Loucy (cell line): ENCODE measurements around the gene SLC22A4.

Experiments used
- H2AFZ ChIP-seq: fragments of 200-600 bp; sonication (generic); 2 replicates; pipeline ENCODE4 v1.6.0; 2016; ENCODE audit warnings: antibody characterized with exemption, mild to moderate bottlenecking, low read length, moderate library complexity
- H3F3A ChIP-seq: fragments of 200-600 bp; 2 replicates; pipeline ENCODE4 v1.6.0; 2016; ENCODE audit warnings: antibody characterized with exemption, low read depth, mild to moderate bottlenecking
- H3K27me3 ChIP-seq: fragments of 200-600 bp; sonication (generic); 2 replicates; pipeline ENCODE4 v1.6.1; 2014; ENCODE audit warnings: low read length, mild to moderate bottlenecking; ENCODE audit not compliant: insufficient read depth, poor library complexity, severe bottlenecking
- H3K36me3 ChIP-seq: fragments of 200-600 bp; sonication (generic); 2 replicates; pipeline ENCODE4 v1.6.1; 2016; ENCODE audit warnings: low read length; ENCODE audit not compliant: insufficient read depth
- H3K4me1 ChIP-seq: fragments of 200-600 bp; sonication (generic); 2 replicates; pipeline ENCODE4 v1.5.1; 2014; ENCODE audit warnings: low read length, mild to moderate bottlenecking; ENCODE audit not compliant: insufficient read depth, poor library complexity, severe bottlenecking
- H3K4me2 ChIP-seq: fragments of 200-600 bp; sonication (generic); 2 replicates; pipeline ENCODE4 v1.6.0; 2014; ENCODE audit warnings: antibody characterized with exemption, low read length, low read depth, mild to moderate bottlenecking; ENCODE audit not compliant: poor library complexity, severe bottlenecking
- H3K4me3 ChIP-seq: fragments of 200-600 bp; sonication (generic); 2 replicates; pipeline ENCODE4 v1.5.1; 2014; ENCODE audit warnings: low read length, mild to moderate bottlenecking, mixed read lengths; ENCODE audit not compliant: poor library complexity, severe bottlenecking
- H3K79me2 ChIP-seq: fragments of 200-600 bp; sonication (generic); 2 replicates; pipeline ENCODE4 v1.6.1; 2014; ENCODE audit warnings: low read length; ENCODE audit not compliant: insufficient read depth
- H3K9ac ChIP-seq: fragments of 200-600 bp; sonication (generic); 2 replicates; pipeline ENCODE4 v1.6.0; 2014; ENCODE audit warnings: mild to moderate bottlenecking, low read depth, low read length, moderate library complexity; ENCODE audit not compliant: poor library complexity, severe bottlenecking
- H3K9me2 ChIP-seq: fragments of 200-600 bp; sonication (generic); replicated peaks from 2 replicates; pipeline ENCODE4 v1.6.1; 2016; ENCODE audit warnings: low read depth, low read length, mixed read lengths
- H3K9me3 ChIP-seq: fragments of 200-600 bp; sonication (generic); 2 replicates; pipeline ENCODE4 v1.6.1; 2014; ENCODE audit warnings: mild to moderate bottlenecking, antibody characterized with exemption, low read length, low read depth; ENCODE audit not compliant: insufficient read depth
- H4K20me1 ChIP-seq: fragments of 200-600 bp; sonication (generic); 2 replicates; pipeline ENCODE4 v1.6.0; 2014; ENCODE audit warnings: antibody characterized with exemption, low read length, mild to moderate bottlenecking; ENCODE audit not compliant: insufficient read depth, poor library complexity, severe bottlenecking
- EZH2phosphoT487 ChIP-seq: fragments of 200-600 bp; IDR thresholded peaks from 2 replicates; pipeline ENCODE4 v1.6.1; 2018; ENCODE audit warnings: antibody characterized with exemption, mild to moderate bottlenecking, moderate library complexity, borderline replicate concordance
- TF ChIP-seq, protein P1 (sequence below): fragments of 200-600 bp; sonication (generic); conservative IDR thresholded peaks from 2 replicates; pipeline ENCODE4 v1.5.1; 2014; ENCODE audit warnings: mild to moderate bottlenecking, antibody characterized with exemption, low read length

Gene SLC22A4

DNA sequence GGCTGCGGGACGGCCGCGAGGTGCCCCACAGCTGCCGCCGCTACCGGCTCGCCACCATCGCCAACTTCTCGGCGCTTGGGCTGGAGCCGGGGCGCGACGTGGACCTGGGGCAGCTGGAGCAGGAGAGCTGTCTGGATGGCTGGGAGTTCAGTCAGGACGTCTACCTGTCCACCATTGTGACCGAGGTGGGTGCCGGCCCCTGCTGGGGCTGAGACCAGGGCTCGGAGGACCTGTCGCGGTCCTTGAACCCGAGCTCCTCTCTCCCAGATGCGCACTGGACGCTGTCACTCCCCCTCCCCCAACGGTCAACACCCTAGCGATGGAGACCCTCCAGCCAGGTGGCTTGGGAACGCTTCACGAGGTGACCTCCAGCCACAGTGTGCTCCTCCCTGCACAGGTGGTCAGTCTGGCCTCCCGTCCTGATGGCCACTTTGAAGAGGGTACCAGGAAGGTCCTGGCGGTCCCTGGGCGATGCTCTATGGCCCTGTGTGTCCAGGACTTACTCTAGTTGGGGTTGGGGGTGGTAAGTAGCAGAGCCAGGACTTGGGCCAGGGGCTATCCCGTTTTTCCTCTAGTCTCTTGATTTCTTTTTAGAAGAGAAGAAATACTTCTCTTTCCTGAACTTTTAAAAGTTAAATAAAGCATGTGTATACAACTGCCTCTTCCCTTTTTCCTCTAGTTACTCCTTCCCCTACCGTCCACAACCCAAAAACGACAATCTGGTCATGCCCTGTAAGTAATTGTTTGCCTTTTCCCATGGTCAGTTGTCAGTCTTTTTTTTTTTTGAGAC is 76.2 kb downstream of the SLC22A4 start:
- no peaks in the 10 kb centered on the region for H3K27me3 ChIP-seq
- H3K4me1 ChIP-seq, result no peaks in the 10 kb centered on the region
- H3K4me2 ChIP-seq, result no peak overlapping the region
- no peak for TF ChIP-seq EZH2phosphoT487
- TF ChIP-seq, protein P1, sequence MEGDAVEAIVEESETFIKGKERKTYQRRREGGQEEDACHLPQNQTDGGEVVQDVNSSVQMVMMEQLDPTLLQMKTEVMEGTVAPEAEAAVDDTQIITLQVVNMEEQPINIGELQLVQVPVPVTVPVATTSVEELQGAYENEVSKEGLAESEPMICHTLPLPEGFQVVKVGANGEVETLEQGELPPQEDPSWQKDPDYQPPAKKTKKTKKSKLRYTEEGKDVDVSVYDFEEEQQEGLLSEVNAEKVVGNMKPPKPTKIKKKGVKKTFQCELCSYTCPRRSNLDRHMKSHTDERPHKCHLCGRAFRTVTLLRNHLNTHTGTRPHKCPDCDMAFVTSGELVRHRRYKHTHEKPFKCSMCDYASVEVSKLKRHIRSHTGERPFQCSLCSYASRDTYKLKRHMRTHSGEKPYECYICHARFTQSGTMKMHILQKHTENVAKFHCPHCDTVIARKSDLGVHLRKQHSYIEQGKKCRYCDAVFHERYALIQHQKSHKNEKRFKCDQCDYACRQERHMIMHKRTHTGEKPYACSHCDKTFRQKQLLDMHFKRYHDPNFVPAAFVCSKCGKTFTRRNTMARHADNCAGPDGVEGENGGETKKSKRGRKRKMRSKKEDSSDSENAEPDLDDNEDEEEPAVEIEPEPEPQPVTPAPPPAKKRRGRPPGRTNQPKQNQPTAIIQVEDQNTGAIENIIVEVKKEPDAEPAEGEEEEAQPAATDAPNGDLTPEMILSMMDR, result no peak
- no peaks in the 10 kb centered on the region for H3K9me3 ChIP-seq
- H4K20me1 ChIP-seq, result no peaks in the 10 kb centered on the region
- no peak overlapping the region for H2AFZ ChIP-seq
- no peaks in the 10 kb centered on the region for H3K36me3 ChIP-seq
- H3F3A ChIP-seq, result no peaks in the 10 kb centered on the region
- H3K9ac ChIP-seq, result no peak overlapping the region
- no peaks in the 10 kb centered on the region for H3K79me2 ChIP-seq
- H3K4me3 ChIP-seq, result peak overlapping the region; percentile 61
- no peaks in the 10 kb centered on the region for H3K9me2 ChIP-seq

GRCh38 chr5:132370971-132371602 is 76.9 kb downstream of the SLC22A4 start:
- no peaks in the 10 kb centered on the region for H3K79me2 ChIP-seq
- no peaks in the 10 kb centered on the region for H3K27me3 ChIP-seq
- H3K9me2 ChIP-seq, result no peaks in the 10 kb centered on the region
- no peaks in the 10 kb centered on the region for H3F3A ChIP-seq
- H3K4me2 ChIP-seq, result no peak overlapping the region
- no peaks in the 10 kb centered on the region for H4K20me1 ChIP-seq
- H3K4me1 ChIP-seq, result no peaks in the 10 kb centered on the region
- H3K9me3 ChIP-seq, result no peaks in the 10 kb centered on the region
- no peak overlapping the region for H2AFZ ChIP-seq
- H3K9ac ChIP-seq, result no peak overlapping the region
- no peak overlapping the region for H3K4me3 ChIP-seq
- H3K36me3 ChIP-seq, result no peaks in the 10 kb centered on the region
- TF ChIP-seq, protein P1, result no peak
- TF ChIP-seq EZH2phosphoT487, result no peak

DNA sequence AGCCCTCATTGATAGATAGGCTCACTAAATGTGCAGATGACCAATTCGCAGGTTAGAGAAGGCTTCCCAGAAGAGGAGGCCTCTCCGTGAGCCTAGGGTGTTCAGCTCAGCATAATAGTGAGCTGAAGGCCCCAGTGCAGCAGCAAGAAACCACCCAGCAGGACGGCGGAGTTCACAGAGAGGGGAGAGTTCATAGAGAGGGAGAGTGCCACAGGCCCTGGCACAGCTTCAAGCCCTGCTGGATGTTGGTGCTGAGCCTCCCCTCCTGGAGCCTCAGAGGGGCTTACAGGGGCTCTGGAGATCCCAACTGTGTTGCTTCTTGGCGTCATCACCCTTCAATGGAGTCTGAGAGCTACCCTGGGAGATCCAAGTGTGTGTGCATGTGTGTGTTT is 77.4 kb downstream of the SLC22A4 start:
- Histone ChIP-seq H3K4me2 (no peak overlapping the region), H3K9ac (no peak overlapping the region), H3K9me3 (no peaks in the 10 kb centered on the region), H3K36me3 (no peaks in the 10 kb centered on the region), H3K79me2 (no peaks in the 10 kb centered on the region), H3K27me3 (no peaks in the 10 kb centered on the region), H3K4me1 (no peaks in the 10 kb centered on the region), H3K9me2 (no peaks in the 10 kb centered on the region), H3K4me3 (no peak overlapping the region), H4K20me1 (no peaks in the 10 kb centered on the region), H3F3A (no peaks in the 10 kb centered on the region), H2AFZ (no peak overlapping the region)
- TF ChIP-seq, protein P1, result no peak
- no peak for TF ChIP-seq EZH2phosphoT487
